ENCODE data around the gene LGR4. TPM values are rescaled to one million over a fixed set of nuclear protein-coding genes. Genes with fewer than 3 reads are reported as not detected.
A peak's percentile ranks its signal among the peaks of the same experiment; 100 is the strongest.

Gene LGR4
- total RNA-seq, 6 experiments from 2014 or later, result 13.9 to 20.2 (median 17.7) TPM

DNA sequence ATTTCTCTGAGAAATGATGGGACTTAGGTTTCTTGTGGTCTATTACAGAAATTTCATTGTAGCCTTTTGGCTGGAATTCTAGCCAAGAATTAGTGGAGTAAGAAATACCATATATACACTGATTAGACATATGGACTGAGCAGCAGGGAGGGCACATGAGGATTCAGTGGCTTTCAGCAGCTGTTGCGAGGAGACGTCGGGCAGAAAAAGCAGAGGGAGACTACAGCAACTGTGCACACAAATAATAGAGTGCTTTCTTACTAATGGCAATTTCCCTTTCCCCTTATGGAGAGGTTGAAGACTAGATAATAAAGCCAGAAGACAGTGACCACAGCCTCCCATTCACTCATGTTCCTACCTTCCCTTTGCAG, 74.2 kb downstream of the LGR4 start:
- Mint-ChIP-seq H3K4me1 (ENCODE audit: low read depth) (peaks cover 39% of the 10 kb centered on the region), H3K9me3 (no peaks in the 10 kb centered on the region), H3K4me3 (no peak overlapping the region), H3K27me3 (ENCODE audit: insufficient read depth) (no peaks in the 10 kb centered on the region), H3K36me3 (ENCODE audit: low read depth) (no peaks in the 10 kb centered on the region), H3K27ac (no peak overlapping the region)
- TF ChIP-seq, protein P1, sequence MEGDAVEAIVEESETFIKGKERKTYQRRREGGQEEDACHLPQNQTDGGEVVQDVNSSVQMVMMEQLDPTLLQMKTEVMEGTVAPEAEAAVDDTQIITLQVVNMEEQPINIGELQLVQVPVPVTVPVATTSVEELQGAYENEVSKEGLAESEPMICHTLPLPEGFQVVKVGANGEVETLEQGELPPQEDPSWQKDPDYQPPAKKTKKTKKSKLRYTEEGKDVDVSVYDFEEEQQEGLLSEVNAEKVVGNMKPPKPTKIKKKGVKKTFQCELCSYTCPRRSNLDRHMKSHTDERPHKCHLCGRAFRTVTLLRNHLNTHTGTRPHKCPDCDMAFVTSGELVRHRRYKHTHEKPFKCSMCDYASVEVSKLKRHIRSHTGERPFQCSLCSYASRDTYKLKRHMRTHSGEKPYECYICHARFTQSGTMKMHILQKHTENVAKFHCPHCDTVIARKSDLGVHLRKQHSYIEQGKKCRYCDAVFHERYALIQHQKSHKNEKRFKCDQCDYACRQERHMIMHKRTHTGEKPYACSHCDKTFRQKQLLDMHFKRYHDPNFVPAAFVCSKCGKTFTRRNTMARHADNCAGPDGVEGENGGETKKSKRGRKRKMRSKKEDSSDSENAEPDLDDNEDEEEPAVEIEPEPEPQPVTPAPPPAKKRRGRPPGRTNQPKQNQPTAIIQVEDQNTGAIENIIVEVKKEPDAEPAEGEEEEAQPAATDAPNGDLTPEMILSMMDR (IDR thresholded peaks at IDR 0.05), result no peak
- no peak for DNase-seq

DNA sequence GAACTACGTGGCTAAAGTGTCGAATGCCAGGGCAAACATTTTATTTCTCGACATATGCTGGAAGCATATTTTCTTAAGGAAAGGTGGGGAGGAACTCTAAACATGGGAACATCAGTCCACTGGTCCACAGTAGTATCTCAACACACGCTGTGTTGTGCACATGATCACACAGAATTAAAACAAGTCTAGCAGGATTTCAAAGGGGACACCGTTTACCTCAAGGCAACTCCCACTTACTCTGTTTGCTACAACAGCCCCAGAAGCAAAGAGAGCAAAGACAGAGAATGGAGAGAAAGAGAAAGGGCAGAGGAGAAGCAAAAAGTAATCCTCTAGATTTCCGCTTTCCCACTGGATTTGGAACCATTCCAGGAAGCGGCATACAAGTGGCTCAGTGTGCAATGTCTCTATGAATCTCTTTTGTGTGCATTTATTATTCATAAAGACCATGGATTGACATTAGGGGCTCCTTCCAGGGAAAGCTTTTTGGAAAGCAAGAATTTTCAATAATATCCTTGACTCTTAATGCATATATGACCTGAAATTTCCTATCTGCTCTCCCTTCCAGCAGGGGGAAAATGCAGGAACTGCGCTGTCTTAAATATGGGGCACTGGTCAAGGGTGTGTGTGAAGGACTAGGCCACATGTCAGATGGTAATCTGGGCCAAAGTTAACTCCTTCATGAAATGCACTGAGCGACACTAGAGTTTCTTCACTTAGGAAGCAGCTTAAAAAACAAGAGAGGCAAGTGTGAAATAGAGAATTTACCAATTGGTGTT, 74.8 kb downstream of the LGR4 start:
- no peak overlapping the region for H3K4me3 Mint-ChIP-seq
- no peak for DNase-seq
- H3K9me3 Mint-ChIP-seq, result no peaks in the 10 kb centered on the region
- no peak overlapping the region for H3K27ac Mint-ChIP-seq
- no peaks in the 10 kb centered on the region for H3K36me3 Mint-ChIP-seq (ENCODE audit: low read depth)
- TF ChIP-seq, protein P1 (IDR thresholded peaks at IDR 0.05), result no peak
- no peaks in the 10 kb centered on the region for H3K27me3 Mint-ChIP-seq (ENCODE audit: insufficient read depth)
- H3K4me1 Mint-ChIP-seq (ENCODE audit: low read depth), result peaks cover 45% of the 10 kb centered on the region

DNA sequence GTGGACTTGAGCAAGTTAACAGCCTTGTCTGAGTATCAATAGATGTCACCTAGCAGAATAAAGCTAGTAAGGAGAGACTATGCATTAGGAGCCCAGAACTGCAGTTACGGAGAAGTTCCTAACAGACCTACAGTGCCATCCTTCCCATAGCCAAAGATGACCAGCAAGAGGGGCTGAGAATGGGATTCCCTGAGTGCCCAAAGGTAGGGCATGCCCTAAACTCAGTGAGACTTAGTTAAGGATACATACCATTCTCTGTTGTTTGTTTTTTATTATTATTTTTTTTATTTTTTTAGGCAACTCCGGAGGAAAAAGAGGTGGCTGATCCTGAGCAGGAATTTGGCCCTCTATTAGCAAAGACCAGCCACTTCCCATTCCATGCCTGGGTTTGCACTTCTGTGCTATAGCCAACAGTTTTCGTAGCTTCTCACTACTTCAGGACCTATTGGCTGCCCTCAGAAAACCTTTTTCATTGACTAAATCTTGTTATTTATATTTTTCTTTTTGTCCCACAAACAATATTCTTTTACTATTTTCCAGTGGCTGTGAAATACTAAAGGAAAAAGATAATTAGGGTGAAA, 76.2 kb downstream of the LGR4 start:
- Mint-ChIP-seq H3K9me3 (no peaks in the 10 kb centered on the region), H3K27ac (peak overlapping the region; percentile 9; the same call in 1 of the 2 replicates), H3K27me3 (ENCODE audit: insufficient read depth) (no peaks in the 10 kb centered on the region), H3K4me3 (no peak overlapping the region), H3K36me3 (ENCODE audit: low read depth) (no peaks in the 10 kb centered on the region), H3K4me1 (ENCODE audit: low read depth) (peaks cover 50% of the 10 kb centered on the region)
- TF ChIP-seq, protein P1 (IDR thresholded peaks at IDR 0.05), result no peak
- no peak for DNase-seq

DNA sequence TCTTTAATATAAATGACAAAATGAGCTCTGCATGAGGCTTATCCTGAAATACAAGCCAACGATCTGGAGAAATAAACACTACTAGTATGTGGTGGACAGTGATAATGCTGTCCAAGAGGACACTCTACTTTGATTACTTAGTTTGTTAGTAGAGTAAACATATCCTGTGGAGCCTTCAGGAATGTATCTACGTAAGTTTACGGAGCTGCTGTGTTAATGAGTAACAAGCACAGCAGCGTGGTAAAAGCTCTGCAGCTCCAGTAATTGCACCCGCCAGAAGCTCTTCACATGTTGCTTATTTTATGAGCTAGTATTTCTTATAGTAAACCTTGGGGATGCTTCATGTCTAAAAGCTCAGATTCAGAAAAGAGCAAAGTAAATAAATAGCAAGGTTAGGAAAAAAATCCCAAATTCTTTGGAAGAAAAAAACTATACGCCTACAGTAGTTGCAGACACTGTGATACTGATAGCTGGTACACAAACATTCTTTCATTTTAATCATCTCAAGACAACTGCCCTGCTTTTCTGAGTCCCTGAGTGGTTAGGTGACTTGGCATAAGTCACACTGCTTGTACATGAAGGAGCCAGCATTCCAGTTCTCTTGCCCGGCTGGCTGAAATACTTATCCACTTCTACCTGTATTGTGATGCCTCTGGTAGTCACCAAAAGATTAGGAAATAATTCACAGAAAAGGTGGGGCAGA, 76.9 kb downstream of the LGR4 start:
- Mint-ChIP-seq H3K36me3 (ENCODE audit: low read depth) (no peaks in the 10 kb centered on the region), H3K4me3 (peak overlapping the region; percentile 24; the same call in 1 of the 2 replicates), H3K4me1 (ENCODE audit: low read depth) (peaks cover 54% of the 10 kb centered on the region), H3K27me3 (ENCODE audit: insufficient read depth) (no peaks in the 10 kb centered on the region), H3K27ac (peak overlapping the region; percentile 9; the same call in 1 of the 2 replicates), H3K9me3 (no peaks in the 10 kb centered on the region)
- TF ChIP-seq, protein P1 (IDR thresholded peaks at IDR 0.05), result no peak
- peak; percentile 30 for DNase-seq

DNA sequence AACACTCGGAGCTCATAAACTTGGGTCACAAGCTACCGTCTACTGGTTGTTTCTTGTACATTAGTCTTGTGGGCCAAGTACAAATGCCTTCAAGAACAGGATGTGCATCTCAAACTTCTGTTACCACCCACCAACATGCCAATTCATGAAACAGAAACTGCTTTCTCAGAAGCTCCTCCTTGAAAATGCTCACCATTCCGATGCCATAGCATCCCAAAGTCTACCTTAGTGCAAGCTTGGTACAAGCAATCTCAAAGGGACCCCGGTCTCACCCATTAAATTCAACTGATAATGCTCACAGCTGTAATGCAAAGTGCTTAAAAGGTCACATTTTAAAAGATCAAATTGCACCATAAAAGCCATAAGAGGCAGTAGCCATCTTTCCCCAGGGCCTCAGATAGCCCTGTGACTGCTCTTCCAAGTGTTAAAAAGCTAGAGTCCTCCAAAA, 77.8 kb downstream of the LGR4 start:
- no peak for DNase-seq
- TF ChIP-seq, protein P1 (IDR thresholded peaks at IDR 0.05), result no peak

More for the DNA sequence above, 77.8 kb downstream of the LGR4 start:
- no peak overlapping the region for H3K4me3 Mint-ChIP-seq
- H3K9me3 Mint-ChIP-seq, result no peaks in the 10 kb centered on the region
- no peaks in the 10 kb centered on the region for H3K27me3 Mint-ChIP-seq (ENCODE audit: insufficient read depth)
- peaks cover 63% of the 10 kb centered on the region for H3K4me1 Mint-ChIP-seq (ENCODE audit: low read depth)
- no peak overlapping the region for H3K27ac Mint-ChIP-seq
- H3K36me3 Mint-ChIP-seq (ENCODE audit: low read depth), result no peaks in the 10 kb centered on the region
